GM12878 (cell line): ENCODE results near the gene TAF6L.

Experiments used
- CBFB ChIP-seq: IDR thresholded peaks from 2 replicates; pipeline ENCODE4 v1.6.1; 2016; ENCODE audit warnings: antibody characterized with exemption, low read depth
- CHD1 ChIP-seq: IDR thresholded peaks from 2 replicates; pipeline ENCODE4 v1.6.1; 2012; ENCODE audit warnings: low read depth, low read length, improper control_type of control experiment
- FOXK2 ChIP-seq: fragments of 450-650 bp; IDR thresholded peaks from 2 replicates; pipeline ENCODE4 v1.6.1; 2017; ENCODE audit warnings: mild to moderate bottlenecking, moderate library complexity
- JUND ChIP-seq: IDR thresholded peaks from 2 replicates; pipeline ENCODE4 v1.6.1; 2012; ENCODE audit warnings: low read depth, mild to moderate bottlenecking, low read length, improper control_type of control experiment, moderate library complexity
- KLF5 ChIP-seq: fragments of 450-650 bp; IDR thresholded peaks from 2 replicates; pipeline ENCODE4 v1.6.1; 2014; ENCODE audit warnings: mild to moderate bottlenecking; ENCODE audit not compliant: partially characterized antibody
- MXI1 ChIP-seq: fragments of 150-350 bp; IDR thresholded peaks from 2 replicates; pipeline ENCODE4 v1.6.1; 2011; ENCODE audit warnings: low read depth, mild to moderate bottlenecking, inconsistent platforms, low read length, improper control_type of control experiment
- NRF1 ChIP-seq: conservative IDR thresholded peaks from 2 replicates; pipeline ENCODE4 v1.6.1; 2011; ENCODE audit warnings: mild to moderate bottlenecking, low read depth, low read length, improper control_type of control experiment
- PRDM15 ChIP-seq: fragments of 450-650 bp; formaldehyde crosslinking; IDR thresholded peaks from 2 replicates; pipeline ENCODE4 v1.4.0; 2020; ENCODE audit warnings: mild to moderate bottlenecking, moderate library complexity
- SUZ12 ChIP-seq: fragments of 200-600 bp; sonication (generic); IDR thresholded peaks from one replicate; pipeline ENCODE4 v1.6.1; 2018; ENCODE audit warnings: antibody characterized with exemption, mild to moderate bottlenecking; ENCODE audit not compliant: unreplicated experiment
- TBL1XR1 ChIP-seq: IDR thresholded peaks from 2 replicates; pipeline ENCODE4 v1.6.1; 2012; ENCODE audit warnings: low read depth, low read length, improper control_type of control experiment
- TF ChIP-seq, protein P1 (sequence below), 3 experiments: IDR thresholded peaks in 2 of 3; conservative IDR thresholded peaks in 1 of 3; 2 replicates each; pipeline ENCODE4 v1.5.1; 2011; ENCODE audit warnings: low read depth in 3 of 3, low read length in 3 of 3, mild to moderate bottlenecking in 3 of 3, control low read depth in 2 of 3, moderate library complexity in 2 of 3, inconsistent platforms in 1 of 3, mixed read lengths in 1 of 3; ENCODE audit not compliant: control insufficient read depth in 2 of 3, insufficient read depth in 1 of 3; ENCODE audit errors: extremely low read depth in 1 of 3

- TF ChIP-seq NRF1: no peak
- TF ChIP-seq CHD1: no peak
- TF ChIP-seq, protein P1, sequence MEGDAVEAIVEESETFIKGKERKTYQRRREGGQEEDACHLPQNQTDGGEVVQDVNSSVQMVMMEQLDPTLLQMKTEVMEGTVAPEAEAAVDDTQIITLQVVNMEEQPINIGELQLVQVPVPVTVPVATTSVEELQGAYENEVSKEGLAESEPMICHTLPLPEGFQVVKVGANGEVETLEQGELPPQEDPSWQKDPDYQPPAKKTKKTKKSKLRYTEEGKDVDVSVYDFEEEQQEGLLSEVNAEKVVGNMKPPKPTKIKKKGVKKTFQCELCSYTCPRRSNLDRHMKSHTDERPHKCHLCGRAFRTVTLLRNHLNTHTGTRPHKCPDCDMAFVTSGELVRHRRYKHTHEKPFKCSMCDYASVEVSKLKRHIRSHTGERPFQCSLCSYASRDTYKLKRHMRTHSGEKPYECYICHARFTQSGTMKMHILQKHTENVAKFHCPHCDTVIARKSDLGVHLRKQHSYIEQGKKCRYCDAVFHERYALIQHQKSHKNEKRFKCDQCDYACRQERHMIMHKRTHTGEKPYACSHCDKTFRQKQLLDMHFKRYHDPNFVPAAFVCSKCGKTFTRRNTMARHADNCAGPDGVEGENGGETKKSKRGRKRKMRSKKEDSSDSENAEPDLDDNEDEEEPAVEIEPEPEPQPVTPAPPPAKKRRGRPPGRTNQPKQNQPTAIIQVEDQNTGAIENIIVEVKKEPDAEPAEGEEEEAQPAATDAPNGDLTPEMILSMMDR (IDR thresholded peaks at IDR 0.05 in 2 of 3, conservative IDR thresholded peaks at IDR 0.05 in 1 of 3; ENCODE audit: control insufficient read depth in 2 of 3, extremely low read depth in 1 of 3, insufficient read depth in 1 of 3, low read depth in 3 of 3, low read length in 3 of 3): no peak
- no peak for TF ChIP-seq MXI1
- no peak for TF ChIP-seq FOXK2
- TF ChIP-seq PRDM15 (CRISPR knock-in tag): no peak
- TF ChIP-seq JUND: no peak
- TF ChIP-seq CBFB: no peak
- no peak for TF ChIP-seq KLF5
- no peak for TF ChIP-seq SUZ12
- TF ChIP-seq TBL1XR1: no peak
Measured at GRCh38 chr11:62805961-62806441, 34.8 kb downstream of the TAF6L start.
